Fibroblast of mammary gland (primary cell): ENCODE measurements around the gene PPP1R13L.

ENCODE experiments used
- DNase-seq: peaks from one replicate; pipeline ENCODE4 v3.0.0-alpha.2; 2010; ENCODE audit warnings: low read depth
- H3K4me3 ChIP-seq: 2 replicates; pipeline ENCODE4 v1.5.1; 2011; ENCODE audit warnings: low read depth, mild to moderate bottlenecking, low read length, moderate library complexity; ENCODE audit not compliant: control insufficient read depth
- TF ChIP-seq, protein P1 (sequence below): conservative IDR thresholded peaks from 2 replicates; pipeline ENCODE4 v1.5.1; 2011; ENCODE audit warnings: low read depth, low read length, inconsistent platforms; ENCODE audit not compliant: control insufficient read depth, insufficient read depth

PPP1R13L gene

GRCh38 chr19:45368127-45368526 lies 36.7 kb downstream of the PPP1R13L start:
- TF ChIP-seq, protein P1, sequence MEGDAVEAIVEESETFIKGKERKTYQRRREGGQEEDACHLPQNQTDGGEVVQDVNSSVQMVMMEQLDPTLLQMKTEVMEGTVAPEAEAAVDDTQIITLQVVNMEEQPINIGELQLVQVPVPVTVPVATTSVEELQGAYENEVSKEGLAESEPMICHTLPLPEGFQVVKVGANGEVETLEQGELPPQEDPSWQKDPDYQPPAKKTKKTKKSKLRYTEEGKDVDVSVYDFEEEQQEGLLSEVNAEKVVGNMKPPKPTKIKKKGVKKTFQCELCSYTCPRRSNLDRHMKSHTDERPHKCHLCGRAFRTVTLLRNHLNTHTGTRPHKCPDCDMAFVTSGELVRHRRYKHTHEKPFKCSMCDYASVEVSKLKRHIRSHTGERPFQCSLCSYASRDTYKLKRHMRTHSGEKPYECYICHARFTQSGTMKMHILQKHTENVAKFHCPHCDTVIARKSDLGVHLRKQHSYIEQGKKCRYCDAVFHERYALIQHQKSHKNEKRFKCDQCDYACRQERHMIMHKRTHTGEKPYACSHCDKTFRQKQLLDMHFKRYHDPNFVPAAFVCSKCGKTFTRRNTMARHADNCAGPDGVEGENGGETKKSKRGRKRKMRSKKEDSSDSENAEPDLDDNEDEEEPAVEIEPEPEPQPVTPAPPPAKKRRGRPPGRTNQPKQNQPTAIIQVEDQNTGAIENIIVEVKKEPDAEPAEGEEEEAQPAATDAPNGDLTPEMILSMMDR = no peak
- no peak overlapping the region for H3K4me3 ChIP-seq

DNA sequence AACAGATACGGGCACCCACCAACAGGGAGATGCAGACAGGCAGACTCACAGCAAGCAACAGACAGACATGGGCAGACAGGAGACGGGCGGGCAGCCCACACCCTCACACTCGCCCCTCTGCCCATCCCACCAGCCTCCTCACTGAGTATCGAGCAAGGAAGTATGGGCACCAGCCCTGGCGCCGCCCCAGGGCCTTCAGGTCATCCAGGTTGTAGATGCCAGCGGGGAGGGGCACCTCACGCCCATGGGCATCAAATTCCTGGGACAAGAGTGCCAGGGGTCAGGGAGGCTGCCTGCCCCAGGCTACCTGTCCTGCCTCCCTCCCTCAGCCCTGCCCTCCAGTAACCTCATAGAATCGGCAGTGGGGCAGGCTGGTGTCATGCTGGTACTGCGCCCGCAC lies 40.2 kb downstream of the PPP1R13L start:
- TF ChIP-seq, protein P1 = no peak
- DNase-seq = no peak
- H3K4me3 ChIP-seq = no peak overlapping the region

More at GRCh38 chr19:45368127-45368526, 36.7 kb downstream of the PPP1R13L start:
- no peak for DNase-seq

DNA sequence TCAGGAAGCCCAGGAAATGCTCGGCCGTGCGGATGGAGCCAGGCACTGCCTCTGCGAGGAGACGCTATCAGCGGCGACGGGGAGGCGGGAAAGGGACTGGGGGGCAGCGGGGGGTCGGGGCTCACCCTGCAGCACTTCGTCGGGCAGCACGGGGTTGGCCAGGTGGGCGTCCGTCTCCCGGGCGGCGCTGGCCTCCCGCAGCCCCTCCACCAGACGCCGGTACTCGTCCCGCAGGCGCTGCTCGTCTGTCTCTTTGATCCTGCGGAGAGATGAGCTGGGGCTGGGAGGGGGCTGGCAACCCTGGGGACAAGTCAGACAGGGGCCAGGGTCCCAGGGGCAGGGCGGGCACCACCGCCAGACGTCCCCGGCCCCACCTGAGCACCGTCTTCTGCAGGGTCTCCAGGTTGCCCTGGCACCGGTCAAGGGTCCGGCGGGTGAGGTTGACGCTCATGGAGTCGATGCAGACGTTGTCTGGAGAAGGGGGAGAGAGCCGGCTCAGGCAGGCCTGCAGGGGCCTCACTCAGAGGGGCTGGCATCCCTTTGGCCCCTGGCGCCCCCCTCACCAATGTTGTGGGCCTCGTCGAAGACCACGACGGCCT lies 40.9 kb downstream of the PPP1R13L start:
- TF ChIP-seq, protein P1 = no peak
- no peak for DNase-seq
- no peak overlapping the region for H3K4me3 ChIP-seq

- DNase-seq = no peak
- TF ChIP-seq, protein P1 = no peak
- H3K4me3 ChIP-seq = no peak overlapping the region
Measured at GRCh38 chr19:45362291-45362690, 42.6 kb downstream of the PPP1R13L start.

GRCh38 chr19:45361608-45362007 lies 43.3 kb downstream of the PPP1R13L start:
- TF ChIP-seq, protein P1 = no peak
- H3K4me3 ChIP-seq = no peak overlapping the region
- no peak for DNase-seq

DNA sequence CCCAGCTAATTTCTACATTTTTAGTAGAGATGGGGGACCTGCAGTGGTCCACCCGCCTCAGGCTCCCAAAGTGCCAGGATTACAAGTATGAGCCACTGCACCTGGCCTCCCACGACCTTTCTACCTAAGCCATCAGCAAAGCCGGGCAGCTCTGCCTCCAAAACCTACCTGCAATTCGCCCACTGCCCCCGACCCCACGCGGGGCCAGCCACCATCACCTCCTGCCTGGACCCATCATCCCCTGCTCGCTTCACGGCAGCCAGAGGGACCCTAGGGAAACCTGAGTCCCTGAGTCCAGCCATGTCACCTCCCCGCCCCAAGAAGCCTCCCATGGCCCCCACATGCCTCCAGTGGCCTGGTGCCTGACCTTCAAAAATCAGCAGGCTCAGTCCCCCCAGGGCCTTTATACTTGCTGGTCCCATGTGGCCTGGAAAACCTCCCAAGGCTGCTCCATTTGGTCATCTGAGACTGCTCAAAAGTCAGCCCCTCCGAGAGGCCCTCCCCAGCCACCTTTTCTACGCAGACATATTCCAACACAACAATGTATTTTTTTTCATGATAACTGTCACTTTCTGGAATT lies 46.6 kb downstream of the PPP1R13L start:
- DNase-seq = no peak
- TF ChIP-seq, protein P1 = no peak
- no peak overlapping the region for H3K4me3 ChIP-seq
